GM23338 (cell line): ENCODE data around the gene EHD1. TPM values are rescaled to one million over a fixed set of nuclear protein-coding genes. Genes with fewer than 3 reads are reported as not detected.

ENCODE experiments used
- ATAC-seq: fragments of 200-7000 bp; cut with Tn5 transposase; 3 replicates; pipeline ENCODE4 v1.9.1; 2020
- DNase-seq: peaks from one replicate; pipeline ENCODE4 v3.0.0-alpha.2; 2015; ENCODE audit warnings: low spot score
- H2AFZ ChIP-seq: fragments of 200-600 bp; sonication (generic); 2 replicates; pipeline ENCODE4 v1.8.0; 2016; ENCODE audit warnings: antibody characterized with exemption, mild to moderate bottlenecking, moderate library complexity
- H3F3A ChIP-seq: fragments of 200-600 bp; sonication (generic); replicated peaks from 2 replicates; pipeline ENCODE4 v1.8.0; 2017; ENCODE audit warnings: antibody characterized with exemption, mixed run types, low read depth
- H3K27ac ChIP-seq: fragments of 200-600 bp; sonication (generic); 2 replicates; pipeline ENCODE4 v1.6.1; 2016; ENCODE audit warnings: low read depth
- H3K27me3 ChIP-seq: fragments of 200-600 bp; sonication (generic); 2 replicates; pipeline ENCODE4 v1.8.0; 2016; ENCODE audit warnings: mild to moderate bottlenecking, mixed run types, moderate library complexity; ENCODE audit not compliant: insufficient read depth
- H3K36me3 ChIP-seq: fragments of 200-600 bp; sonication (generic); 2 replicates; pipeline ENCODE4 v1.8.0; 2016; ENCODE audit warnings: mild to moderate bottlenecking; ENCODE audit not compliant: insufficient read depth
- H3K4me1 ChIP-seq: fragments of 200-600 bp; sonication (generic); 2 replicates; pipeline ENCODE4 v1.8.0; 2016; ENCODE audit warnings: mild to moderate bottlenecking, moderate library complexity; ENCODE audit not compliant: insufficient read depth
- H3K4me2 ChIP-seq: fragments of 200-600 bp; sonication (generic); 2 replicates; pipeline ENCODE4 v1.7.1; 2017; ENCODE audit warnings: mixed run types
- H3K4me3 ChIP-seq: fragments of 200-600 bp; sonication (generic); 2 replicates; pipeline ENCODE4 v1.6.1; 2016; ENCODE audit warnings: mixed run types
- H3K79me2 ChIP-seq: fragments of 200-600 bp; sonication (generic); replicated peaks from 2 replicates; pipeline ENCODE4 v1.8.0; 2017; ENCODE audit warnings: mild to moderate bottlenecking; ENCODE audit not compliant: insufficient read depth
- H3K9me2 ChIP-seq: fragments of 200-600 bp; sonication (generic); 2 replicates; pipeline ENCODE4 v1.8.0; 2017; ENCODE audit not compliant: insufficient read depth
- H4K20me1 ChIP-seq: fragments of 200-600 bp; sonication (generic); replicated peaks from 2 replicates; pipeline ENCODE4 v1.8.0; 2017; ENCODE audit warnings: mild to moderate bottlenecking; ENCODE audit not compliant: insufficient read depth
- H3K27ac Mint-ChIP-seq: 2 replicates; pipeline ENCODE4 v1.8.0; 2020; ENCODE audit warnings: inconsistent platforms, mild to moderate bottlenecking, moderate library complexity, mixed read lengths
- H3K27me3 Mint-ChIP-seq: 3 replicates; pipeline ENCODE4 v1.8.0; 2022; ENCODE audit warnings: low read depth, mild to moderate bottlenecking, moderate library complexity, mixed read lengths, inconsistent platforms; ENCODE audit not compliant: insufficient read depth, poor library complexity
- H3K36me3 Mint-ChIP-seq: 3 replicates; pipeline ENCODE4 v1.8.0; 2021; ENCODE audit warnings: low read depth, mild to moderate bottlenecking, inconsistent platforms, moderate library complexity, mixed read lengths
- H3K4me1 Mint-ChIP-seq: 3 replicates; pipeline ENCODE4 v1.8.0; 2020; ENCODE audit warnings: mild to moderate bottlenecking, inconsistent platforms, mixed read lengths
- H3K4me3 Mint-ChIP-seq: 3 replicates; pipeline ENCODE4 v1.8.0; 2021; ENCODE audit warnings: moderate library complexity, mild to moderate bottlenecking, inconsistent platforms, mixed read lengths
- H3K9me3 Mint-ChIP-seq: 3 replicates; pipeline ENCODE4 v1.8.0; 2020; ENCODE audit warnings: moderate library complexity, mild to moderate bottlenecking, inconsistent platforms, mixed read lengths
- CREB1 ChIP-seq: fragments of 250-450 bp; sonication (Bioruptor Pico); IDR thresholded peaks from 2 replicates; pipeline ENCODE4 v1.5.0; 2020; ENCODE audit warnings: low read depth, mild to moderate bottlenecking, moderate library complexity
- EZH2 ChIP-seq: fragments of 200-600 bp; sonication (generic); IDR thresholded peaks from one replicate; pipeline ENCODE4 v1.8.0; 2017; ENCODE audit warnings: antibody characterized with exemption, mild to moderate bottlenecking, low read depth; ENCODE audit not compliant: unreplicated experiment
- EZH2phosphoT487 ChIP-seq: fragments of 200-600 bp; sonication (generic); IDR thresholded peaks from one replicate; pipeline ENCODE4 v1.8.1; 2018; ENCODE audit warnings: antibody characterized with exemption; ENCODE audit not compliant: unreplicated experiment
- JUNB ChIP-seq: IDR thresholded peaks from one replicate; pipeline ENCODE4 v1.6.1; 2016; ENCODE audit warnings: antibody characterized with exemption; ENCODE audit not compliant: unreplicated experiment
- POLR2AphosphoS5 ChIP-seq: IDR thresholded peaks from 2 replicates; pipeline ENCODE4 v1.6.1; 2016; ENCODE audit warnings: antibody characterized with exemption, low read depth
- STAT1 ChIP-seq: IDR thresholded peaks from one replicate; pipeline ENCODE4 v1.6.1; 2016; ENCODE audit warnings: antibody characterized with exemption; ENCODE audit not compliant: unreplicated experiment
- ZNF114 ChIP-seq: fragments of 250-450 bp; sonication (Bioruptor Pico); IDR thresholded peaks from 2 replicates; pipeline ENCODE4 v1.5.0; 2020; ENCODE audit warnings: mild to moderate bottlenecking, moderate library complexity
- ZNF331 ChIP-seq: fragments of 250-450 bp; sonication (Bioruptor Pico); IDR thresholded peaks from 2 replicates; pipeline ENCODE4 v1.5.0; 2020; ENCODE audit warnings: low read depth, mild to moderate bottlenecking, moderate library complexity
- polyA plus RNA-seq: library from polyadenylated mRNA; unstranded; fragments of >200 nt; fragmentation: Nextera tagmentation; extraction: Ambion mirVana; gene quantifications from 2 replicates; pipeline ENCODE4 v1.2.1, GENCODE V29; 2016
- total RNA-seq: library from RNA; depleted of rRNA; stranded (reverse); fragments of >200 nt; shearing (Covaris generic); gene quantifications from 2 replicates; pipeline ENCODE4 v1.2.3, GENCODE V29; 2014
- TF ChIP-seq, protein P1 (sequence below): fragments of 250-450 bp; sonication (Bioruptor Pico); IDR thresholded peaks from 2 replicates; pipeline ENCODE4 v1.5.0; 2020; ENCODE audit warnings: mild to moderate bottlenecking, moderate library complexity

Gene EHD1
- total and polyA plus RNA-seq, 2 experiments from 2014 or later: 16.7 to 69.7 TPM

DNA sequence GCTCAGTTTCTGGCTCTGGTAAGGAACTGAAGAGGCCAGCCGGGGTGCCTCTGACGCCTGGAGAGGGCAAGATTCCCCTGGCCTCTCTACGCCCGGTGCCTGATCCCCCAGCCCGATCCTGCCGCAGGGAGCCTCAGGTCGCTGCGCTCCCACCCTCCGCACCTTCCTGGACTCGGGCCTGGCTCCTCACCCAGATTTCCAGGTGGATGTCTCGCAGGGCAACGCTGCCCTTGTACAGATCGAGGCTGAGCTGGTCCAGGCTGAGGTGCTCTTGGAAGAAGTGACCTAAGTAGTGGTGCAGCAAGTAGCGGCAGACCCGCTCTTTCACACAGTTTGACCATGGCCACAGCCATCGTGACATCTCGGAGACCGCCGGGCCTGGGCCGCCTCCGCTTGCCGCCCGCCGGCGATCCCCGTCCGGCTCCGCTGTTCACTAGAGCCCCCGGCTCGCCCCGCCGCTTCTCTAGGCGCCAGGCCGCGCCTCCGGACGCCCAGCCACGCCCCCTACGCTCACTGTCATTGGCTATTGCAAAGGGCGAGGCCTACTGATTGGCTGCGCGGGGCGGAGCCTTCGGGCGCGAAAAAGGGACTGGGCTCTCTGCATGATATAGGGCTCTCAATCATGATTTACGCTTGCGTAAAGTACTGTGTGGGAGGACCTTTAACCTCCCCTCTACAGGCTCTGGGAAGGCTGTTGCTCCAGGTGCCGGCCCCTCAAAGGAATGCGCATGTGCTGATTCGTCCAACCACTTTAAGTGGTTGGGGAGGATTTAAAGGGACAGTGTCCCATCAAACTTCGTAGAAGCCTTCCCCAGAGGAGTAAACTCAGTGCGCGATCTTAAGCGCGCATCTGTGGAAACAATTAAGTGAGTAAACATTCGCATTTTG lies 38.6 kb upstream of the EHD1 start, which contains the start of gene ATG2A:
Gene ATG2A (minus strand): TSS at position 435 of the 888 bp plus-strand sequence. CDS start 74 bp downstream, at position 361.
- H3K4me2 ChIP-seq: peak within 1 kb of the TSS; percentile 84
- no peaks in the 10 kb centered on the region; the same call in 1 of the 2 replicates for H3K79me2 ChIP-seq
- peak within 1 kb of the TSS; percentile 1; the same call in 1 of the 2 replicates for H2AFZ ChIP-seq
- Mint-ChIP-seq H3K36me3 (no peaks in the 10 kb centered on the region), H3K4me1 (peaks cover 17% of the 10 kb centered on the region), H3K4me3 (peak within 1 kb of the TSS; percentile 91), H3K27ac (peak within 1 kb of the TSS; percentile 96), H3K27me3 (peaks cover 7% of the 10 kb centered on the region), H3K9me3 (no peaks in the 10 kb centered on the region)
- H3K4me3 ChIP-seq: peak within 1 kb of the TSS; percentile 70
- H3K27me3 ChIP-seq: no peaks in the 10 kb centered on the region
- no peaks in the 10 kb centered on the region for H4K20me1 ChIP-seq
- H3K4me1 ChIP-seq: peaks cover 8% of the 10 kb centered on the region
- H3K27ac ChIP-seq: peak within 1 kb of the TSS; percentile 6
- no peaks in the 10 kb centered on the region for H3K9me2 ChIP-seq
- no peaks in the 10 kb centered on the region for H3F3A ChIP-seq
- peak; percentile 99 for DNase-seq
- TF ChIP-seq POLR2AphosphoS5 (peak; percentile 76), JUNB (no peak), STAT1 (no peak)
- ATAC-seq: peak; percentile 95
- no peaks in the 10 kb centered on the region for H3K36me3 ChIP-seq

DNA sequence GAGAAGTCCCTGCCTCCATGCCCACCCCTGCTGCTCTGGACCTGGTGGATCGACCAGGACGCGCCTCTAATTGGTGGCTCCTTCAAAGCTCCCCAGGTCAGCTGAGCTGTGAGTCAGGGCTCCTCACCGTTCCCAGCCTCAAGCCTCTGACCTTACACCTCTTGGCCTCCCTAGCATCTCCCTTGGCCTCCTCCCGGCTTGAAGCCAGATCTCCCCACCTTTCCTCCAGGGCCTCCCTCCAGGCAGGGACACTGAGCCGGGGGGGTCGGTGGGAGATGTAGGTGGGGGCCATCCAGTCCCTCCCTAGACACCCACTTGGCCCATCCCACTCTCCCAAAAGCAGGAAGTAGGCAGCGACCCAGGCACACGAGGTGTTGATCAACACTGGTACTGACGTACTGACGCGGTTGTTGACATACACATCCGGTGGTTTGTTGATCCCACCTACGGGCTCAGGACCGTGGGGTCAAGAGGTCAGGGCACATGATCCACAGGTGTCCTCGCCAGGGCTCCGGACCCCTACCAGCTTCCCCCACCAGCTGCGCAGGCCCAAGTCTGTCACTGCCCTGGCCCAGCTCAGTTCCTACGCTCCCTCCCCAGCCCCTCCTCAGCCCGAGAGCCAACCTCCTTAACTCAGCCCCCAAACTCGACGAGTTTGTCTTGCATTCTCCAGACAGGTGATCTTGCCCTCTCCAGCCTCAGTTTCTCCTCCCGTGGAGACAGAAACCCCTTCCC lies 37.8 kb upstream of the EHD1 start:
- Mint-ChIP-seq H3K27me3 (peaks cover 7% of the 10 kb centered on the region), H3K27ac (peak overlapping the region; percentile 92), H3K4me1 (peaks cover 17% of the 10 kb centered on the region), H3K36me3 (peaks cover 6% of the 10 kb centered on the region), H3K4me3 (peak overlapping the region; percentile 91), H3K9me3 (no peaks in the 10 kb centered on the region)
- peaks cover 8% of the 10 kb centered on the region for H3K4me1 ChIP-seq
- no peaks in the 10 kb centered on the region for H3K9me2 ChIP-seq
- H3K27me3 ChIP-seq: no peaks in the 10 kb centered on the region
- no peaks in the 10 kb centered on the region for H4K20me1 ChIP-seq
- ATAC-seq (peak; percentile 21), DNase-seq (peak; percentile 62)
- H3K79me2 ChIP-seq: no peaks in the 10 kb centered on the region; the same call in 1 of the 2 replicates
- peak overlapping the region; percentile 70 for H3K4me3 ChIP-seq
- no peaks in the 10 kb centered on the region for H3F3A ChIP-seq
- peak overlapping the region; percentile 1; the same call in 1 of the 2 replicates for H2AFZ ChIP-seq
- peak overlapping the region; percentile 84 for H3K4me2 ChIP-seq
- no peak overlapping the region for H3K27ac ChIP-seq
- no peaks in the 10 kb centered on the region for H3K36me3 ChIP-seq
- TF ChIP-seq EZH2phosphoT487 (no peak), EZH2 (no peak), CREB1 (CRISPR knock-in tag) (no peak), ZNF114 (no peak), JUNB (no peak), ZNF331 (CRISPR knock-in tag) (no peak)
- TF ChIP-seq, protein P1, sequence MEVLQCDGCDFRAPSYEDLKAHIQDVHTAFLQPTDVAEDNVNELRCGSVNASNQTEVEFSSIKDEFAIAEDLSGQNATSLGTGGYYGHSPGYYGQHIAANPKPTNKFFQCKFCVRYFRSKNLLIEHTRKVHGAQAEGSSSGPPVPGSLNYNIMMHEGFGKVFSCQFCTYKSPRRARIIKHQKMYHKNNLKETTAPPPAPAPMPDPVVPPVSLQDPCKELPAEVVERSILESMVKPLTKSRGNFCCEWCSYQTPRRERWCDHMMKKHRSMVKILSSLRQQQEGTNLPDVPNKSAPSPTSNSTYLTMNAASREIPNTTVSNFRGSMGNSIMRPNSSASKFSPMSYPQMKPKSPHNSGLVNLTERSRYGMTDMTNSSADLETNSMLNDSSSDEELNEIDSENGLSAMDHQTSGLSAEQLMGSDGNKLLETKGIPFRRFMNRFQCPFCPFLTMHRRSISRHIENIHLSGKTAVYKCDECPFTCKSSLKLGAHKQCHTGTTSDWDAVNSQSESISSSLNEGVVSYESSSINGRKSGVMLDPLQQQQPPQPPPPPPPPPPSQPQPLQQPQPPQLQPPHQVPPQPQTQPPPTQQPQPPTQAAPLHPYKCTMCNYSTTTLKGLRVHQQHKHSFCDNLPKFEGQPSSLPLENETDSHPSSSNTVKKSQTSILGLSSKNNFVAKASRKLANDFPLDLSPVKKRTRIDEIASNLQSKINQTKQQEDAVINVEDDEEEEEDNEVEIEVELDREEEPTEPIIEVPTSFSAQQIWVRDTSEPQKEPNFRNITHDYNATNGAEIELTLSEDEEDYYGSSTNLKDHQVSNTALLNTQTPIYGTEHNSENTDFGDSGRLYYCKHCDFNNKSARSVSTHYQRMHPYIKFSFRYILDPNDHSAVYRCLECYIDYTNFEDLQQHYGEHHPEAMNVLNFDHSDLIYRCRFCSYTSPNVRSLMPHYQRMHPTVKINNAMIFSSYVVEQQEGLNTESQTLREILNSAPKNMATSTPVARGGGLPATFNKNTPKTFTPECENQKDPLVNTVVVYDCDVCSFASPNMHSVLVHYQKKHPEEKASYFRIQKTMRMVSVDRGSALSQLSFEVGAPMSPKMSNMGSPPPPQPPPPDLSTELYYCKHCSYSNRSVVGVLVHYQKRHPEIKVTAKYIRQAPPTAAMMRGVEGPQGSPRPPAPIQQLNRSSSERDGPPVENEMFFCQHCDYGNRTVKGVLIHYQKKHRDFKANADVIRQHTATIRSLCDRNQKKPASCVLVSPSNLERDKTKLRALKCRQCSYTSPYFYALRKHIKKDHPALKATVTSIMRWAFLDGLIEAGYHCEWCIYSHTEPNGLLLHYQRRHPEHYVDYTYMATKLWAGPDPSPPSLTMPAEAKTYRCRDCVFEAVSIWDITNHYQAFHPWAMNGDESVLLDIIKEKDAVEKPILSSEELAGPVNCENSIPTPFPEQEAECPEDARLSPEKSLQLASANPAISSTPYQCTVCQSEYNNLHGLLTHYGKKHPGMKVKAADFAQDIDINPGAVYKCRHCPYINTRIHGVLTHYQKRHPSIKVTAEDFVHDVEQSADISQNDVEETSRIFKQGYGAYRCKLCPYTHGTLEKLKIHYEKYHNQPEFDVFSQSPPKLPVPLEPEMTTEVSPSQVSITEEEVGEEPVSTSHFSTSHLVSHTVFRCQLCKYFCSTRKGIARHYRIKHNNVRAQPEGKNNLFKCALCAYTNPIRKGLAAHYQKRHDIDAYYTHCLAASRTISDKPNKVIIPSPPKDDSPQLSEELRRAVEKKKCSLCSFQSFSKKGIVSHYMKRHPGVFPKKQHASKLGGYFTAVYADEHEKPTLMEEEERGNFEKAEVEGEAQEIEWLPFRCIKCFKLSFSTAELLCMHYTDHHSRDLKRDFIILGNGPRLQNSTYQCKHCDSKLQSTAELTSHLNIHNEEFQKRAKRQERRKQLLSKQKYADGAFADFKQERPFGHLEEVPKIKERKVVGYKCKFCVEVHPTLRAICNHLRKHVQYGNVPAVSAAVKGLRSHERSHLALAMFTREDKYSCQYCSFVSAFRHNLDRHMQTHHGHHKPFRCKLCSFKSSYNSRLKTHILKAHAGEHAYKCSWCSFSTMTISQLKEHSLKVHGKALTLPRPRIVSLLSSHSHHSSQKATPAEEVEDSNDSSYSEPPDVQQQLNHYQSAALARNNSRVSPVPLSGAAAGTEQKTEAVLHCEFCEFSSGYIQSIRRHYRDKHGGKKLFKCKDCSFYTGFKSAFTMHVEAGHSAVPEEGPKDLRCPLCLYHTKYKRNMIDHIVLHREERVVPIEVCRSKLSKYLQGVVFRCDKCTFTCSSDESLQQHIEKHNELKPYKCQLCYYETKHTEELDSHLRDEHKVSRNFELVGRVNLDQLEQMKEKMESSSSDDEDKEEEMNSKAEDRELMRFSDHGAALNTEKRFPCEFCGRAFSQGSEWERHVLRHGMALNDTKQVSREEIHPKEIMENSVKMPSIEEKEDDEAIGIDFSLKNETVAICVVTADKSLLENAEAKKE: no peak
